GM12878 (cell line): ENCODE results near the gene CREB3L1. TPM values are rescaled to one million over a fixed set of nuclear protein-coding genes. Genes with fewer than 3 reads are reported as not detected.

Experiments used
- ATF7 ChIP-seq: fragments of 450-650 bp; IDR thresholded peaks from 2 replicates; pipeline ENCODE4 v1.6.1; 2016; ENCODE audit warnings: low read depth, mild to moderate bottlenecking
- BHLHE40 ChIP-seq, 2 experiments: fragments of 450-650 bp in 1 of 2; IDR thresholded peaks; 2 replicates each; pipeline ENCODE4 v1.6.1; 2011 to 2017; ENCODE audit warnings: low read depth in 2 of 2, borderline replicate concordance in 1 of 2, improper control_type of control experiment in 1 of 2, low read length in 1 of 2, mild to moderate bottlenecking in 1 of 2
- BRCA1 ChIP-seq: IDR thresholded peaks from 2 replicates; pipeline ENCODE4 v1.6.1; 2011; ENCODE audit warnings: low read depth, low read length, improper control_type of control experiment
- CBX3 ChIP-seq: fragments of 200-600 bp; sonication (generic); IDR thresholded peaks from 2 replicates; pipeline ENCODE4 v1.6.1; 2016; ENCODE audit warnings: low read depth, borderline replicate concordance
- CBX5 ChIP-seq: sonication (generic); IDR thresholded peaks from 2 replicates; pipeline ENCODE4 v1.6.1; 2016; ENCODE audit warnings: low read depth, moderate library complexity, mild to moderate bottlenecking, inconsistent platforms
- CREB1 ChIP-seq: IDR thresholded peaks from 2 replicates; pipeline ENCODE4 v1.6.1; 2012; ENCODE audit warnings: low read depth, mild to moderate bottlenecking, inconsistent platforms
- CREM ChIP-seq: IDR thresholded peaks from 2 replicates; pipeline ENCODE4 v1.6.1; 2014; ENCODE audit warnings: antibody characterized with exemption, low read depth
- ETV6 ChIP-seq, 2 experiments: fragments of 450-650 bp in 1 of 2; IDR thresholded peaks in 1 of 2; conservative IDR thresholded peaks in 1 of 2; 2 replicates each; pipeline ENCODE4 v1.6.1; 2014; ENCODE audit warnings: antibody characterized with exemption in 1 of 2, borderline replicate concordance in 1 of 2, low read depth in 1 of 2, mild to moderate bottlenecking in 1 of 2, moderate library complexity in 1 of 2
- FOXM1 ChIP-seq: IDR thresholded peaks from 2 replicates; pipeline ENCODE4 v1.6.1; 2012; ENCODE audit warnings: low read depth, mild to moderate bottlenecking, inconsistent platforms, low read length, moderate library complexity
- HDAC2 ChIP-seq: fragments of 200-600 bp; sonication (generic); IDR thresholded peaks from 2 replicates; pipeline ENCODE4 v1.6.1; 2017
- IKZF1 ChIP-seq: fragments of 450-650 bp; conservative IDR thresholded peaks from 2 replicates; pipeline ENCODE4 v1.6.1; 2017; ENCODE audit warnings: antibody characterized with exemption, mild to moderate bottlenecking
- IKZF2 ChIP-seq, 2 experiments: fragments of 450-650 bp; IDR thresholded peaks; 2 replicates each; pipeline ENCODE4 v1.6.1; 2017; ENCODE audit warnings: mild to moderate bottlenecking in 2 of 2, moderate library complexity in 2 of 2
- KLF5 ChIP-seq: fragments of 450-650 bp; IDR thresholded peaks from 2 replicates; pipeline ENCODE4 v1.6.1; 2014; ENCODE audit warnings: mild to moderate bottlenecking; ENCODE audit not compliant: partially characterized antibody
- MTA2 ChIP-seq: fragments of 450-650 bp; IDR thresholded peaks from 2 replicates; pipeline ENCODE4 v1.6.1; 2016; ENCODE audit warnings: low read depth, mild to moderate bottlenecking, moderate library complexity
- MTA3 ChIP-seq: IDR thresholded peaks from 2 replicates; pipeline ENCODE4 v1.6.1; 2012; ENCODE audit warnings: low read length, inconsistent platforms, borderline replicate concordance
- NRF1 ChIP-seq: conservative IDR thresholded peaks from 2 replicates; pipeline ENCODE4 v1.6.1; 2011; ENCODE audit warnings: mild to moderate bottlenecking, low read depth, low read length, improper control_type of control experiment
- PAX8 ChIP-seq: fragments of 450-650 bp; IDR thresholded peaks from 2 replicates; pipeline ENCODE4 v1.6.1; 2017; ENCODE audit warnings: mild to moderate bottlenecking, moderate library complexity
- POLR2AphosphoS2 ChIP-seq: IDR thresholded peaks from 2 replicates; pipeline ENCODE4 v1.6.1; 2011; ENCODE audit warnings: low read depth, mild to moderate bottlenecking, low read length, improper control_type of control experiment, moderate library complexity
- POLR2AphosphoS5 ChIP-seq: IDR thresholded peaks from 2 replicates; pipeline ENCODE4 v1.6.1; 2011; ENCODE audit warnings: mild to moderate bottlenecking, low read length, inconsistent platforms
- RAD21 ChIP-seq: IDR thresholded peaks from 2 replicates; pipeline ENCODE4 v1.6.1; 2011; ENCODE audit warnings: mild to moderate bottlenecking, low read depth, low read length, moderate library complexity; ENCODE audit not compliant: insufficient read depth
- RBBP5 ChIP-seq: fragments of 200-600 bp; sonication (generic); conservative IDR thresholded peaks from 2 replicates; pipeline ENCODE4 v1.6.1; 2016
- SMAD1 ChIP-seq: fragments of 450-650 bp; IDR thresholded peaks from 2 replicates; pipeline ENCODE4 v1.6.1; 2018; ENCODE audit warnings: mild to moderate bottlenecking, low read depth; ENCODE audit not compliant: partially characterized antibody
- SP1 ChIP-seq: IDR thresholded peaks from one replicate; pipeline ENCODE4 v1.6.1; 2011; ENCODE audit warnings: low read depth, low read length
- SPI1 ChIP-seq: IDR thresholded peaks from 2 replicates; pipeline ENCODE4 v1.6.1; 2011; ENCODE audit warnings: low read depth, mild to moderate bottlenecking, low read length, moderate library complexity, borderline replicate concordance; ENCODE audit not compliant: insufficient read depth
- TCF12 ChIP-seq: IDR thresholded peaks from 2 replicates; pipeline ENCODE4 v1.6.1; 2011; ENCODE audit warnings: low read depth, mild to moderate bottlenecking, low read length
- WRNIP1 ChIP-seq: IDR thresholded peaks from 2 replicates; pipeline ENCODE4 v1.6.1; 2011; ENCODE audit warnings: low read depth, low read length, improper control_type of control experiment, borderline replicate concordance
- YY1 ChIP-seq: IDR thresholded peaks from 2 replicates; pipeline ENCODE4 v1.6.1; 2011; ENCODE audit warnings: low read depth, mild to moderate bottlenecking, low read length
- ZNF24 ChIP-seq: fragments of 450-650 bp; IDR thresholded peaks from 2 replicates; pipeline ENCODE4 v1.6.1; 2017; ENCODE audit warnings: antibody characterized with exemption, mild to moderate bottlenecking
- ZNF384 ChIP-seq: IDR thresholded peaks from 2 replicates; pipeline ENCODE4 v1.6.1; 2012; ENCODE audit warnings: low read depth, mild to moderate bottlenecking, low read length, improper control_type of control experiment, borderline replicate concordance
- ZNF622 ChIP-seq: fragments of 450-650 bp; IDR thresholded peaks from 2 replicates; pipeline ENCODE4 v1.6.1; 2017; ENCODE audit warnings: mild to moderate bottlenecking, inconsistent platforms
- ZZZ3 ChIP-seq: IDR thresholded peaks from 2 replicates; pipeline ENCODE4 v1.6.1; 2011; ENCODE audit warnings: low read depth; ENCODE audit not compliant: control insufficient read depth, insufficient read length
- polyA plus RNA-seq, 11 experiments: library from polyadenylated mRNA; depleted of rRNA in 4 of 11; unstranded in 6 of 11; stranded (reverse) in 5 of 11; fragments of >200 nt; fragmentation: Nextera tagmentation in 4 of 11; fragmentation: Illumina TruSeq in 1 of 11; extraction: Ambion mirVana in 4 of 11; extraction: Trizol in 1 of 11; gene quantifications; 1 replicate in 1 of 11; 2 replicates in 10 of 11; pipeline versions ENCODE4 v1.2.1 to v1.2.3, GENCODE V29; 2011 to 2016; ENCODE audit warnings: inconsistent platforms in 2 of 11, missing spikeins in 2 of 11, low read depth in 1 of 11
- total RNA-seq, 4 experiments: library from RNA; depleted of rRNA in 3 of 4; stranded (reverse); fragments of >200 nt in 3 of 4; fragmentation: Illumina TruSeq in 1 of 4; extraction: Trizol in 1 of 4; gene quantifications; 2 replicates each; pipeline versions ENCODE4 v1.2.1 to v1.2.3, GENCODE V29; 2013 to 2021
- TF ChIP-seq, protein P1 (sequence below): IDR thresholded peaks from 2 replicates; pipeline ENCODE4 v1.6.1; 2012; ENCODE audit warnings: low read depth, low read length, improper control_type of control experiment
- TF ChIP-seq, protein P2 (sequence below): IDR thresholded peaks from 2 replicates; pipeline ENCODE4 v1.6.1; 2012; ENCODE audit warnings: low read length, inconsistent platforms

CREB3L1 gene
- total and polyA plus RNA-seq, 10 of the 15 experiments (the other 5 are each of a cell fraction or from before 2014, with no cell fraction given) = 0.03 to 1.4 (median 0.22) TPM

DNA sequence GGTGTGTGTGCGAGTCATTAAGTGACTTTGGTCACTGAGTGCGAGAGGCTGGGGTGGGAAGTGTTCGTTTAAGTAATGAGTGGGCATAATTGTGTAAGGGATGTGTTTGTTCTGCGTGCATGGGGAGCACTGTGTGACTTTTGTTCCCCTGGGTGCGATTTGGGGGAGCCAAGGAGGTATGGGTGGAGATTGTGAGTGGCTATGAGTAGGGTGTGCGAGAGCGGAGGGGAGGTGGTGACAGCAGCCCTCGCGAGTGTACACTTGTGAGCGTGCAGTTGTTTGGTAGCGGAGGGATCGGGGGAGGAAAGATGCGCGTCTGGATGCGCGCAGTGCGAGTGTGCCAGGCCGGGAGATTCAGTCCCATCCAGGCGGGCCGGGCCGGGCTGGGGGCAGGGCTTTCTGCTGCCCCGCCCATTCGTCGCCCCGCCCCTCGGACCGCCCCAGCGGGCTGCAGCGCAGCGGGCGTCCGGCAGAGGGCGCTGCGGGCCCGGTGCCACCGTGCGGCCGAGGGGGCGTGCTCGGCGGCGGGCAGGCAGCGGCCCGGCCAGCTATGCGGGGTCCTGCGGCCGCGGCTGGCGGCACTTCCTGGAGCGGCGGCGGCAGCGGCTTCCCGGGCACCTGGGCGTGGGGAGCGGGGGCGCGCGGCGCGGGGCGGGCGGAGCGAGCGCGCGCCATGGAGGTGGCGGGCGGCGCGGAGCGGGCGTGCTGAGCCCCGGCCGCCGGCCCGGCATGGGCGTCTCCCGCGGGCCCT, 69.6 kb downstream of the CREB3L1 start, which contains the start of gene DGKZ (continued):
- no peak for TF ChIP-seq ATF7
- 0 out of 2 replicates have a peak, but pooled peaks have one; percentile 31 for TF ChIP-seq CREB1
- TF ChIP-seq ZNF622 = no peak
- TF ChIP-seq, protein P1, sequence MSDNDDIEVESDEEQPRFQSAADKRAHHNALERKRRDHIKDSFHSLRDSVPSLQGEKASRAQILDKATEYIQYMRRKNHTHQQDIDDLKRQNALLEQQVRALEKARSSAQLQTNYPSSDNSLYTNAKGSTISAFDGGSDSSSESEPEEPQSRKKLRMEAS = no peak
- TF ChIP-seq PAX8 = no peak
- peak; percentile 78 for TF ChIP-seq IKZF1
- peak; percentile 56; the same call in 1 of the 2 replicates for TF ChIP-seq YY1
- no peak for TF ChIP-seq SPI1
- no peak for TF ChIP-seq MTA2
- TF ChIP-seq CREM = no peak
- no peak for TF ChIP-seq RBBP5
- TF ChIP-seq MTA3 = no peak
- TF ChIP-seq CBX3 = no peak
- no peak for TF ChIP-seq IKZF2 (IDR thresholded peaks at IDR 0.05)
- TF ChIP-seq, protein P2, sequence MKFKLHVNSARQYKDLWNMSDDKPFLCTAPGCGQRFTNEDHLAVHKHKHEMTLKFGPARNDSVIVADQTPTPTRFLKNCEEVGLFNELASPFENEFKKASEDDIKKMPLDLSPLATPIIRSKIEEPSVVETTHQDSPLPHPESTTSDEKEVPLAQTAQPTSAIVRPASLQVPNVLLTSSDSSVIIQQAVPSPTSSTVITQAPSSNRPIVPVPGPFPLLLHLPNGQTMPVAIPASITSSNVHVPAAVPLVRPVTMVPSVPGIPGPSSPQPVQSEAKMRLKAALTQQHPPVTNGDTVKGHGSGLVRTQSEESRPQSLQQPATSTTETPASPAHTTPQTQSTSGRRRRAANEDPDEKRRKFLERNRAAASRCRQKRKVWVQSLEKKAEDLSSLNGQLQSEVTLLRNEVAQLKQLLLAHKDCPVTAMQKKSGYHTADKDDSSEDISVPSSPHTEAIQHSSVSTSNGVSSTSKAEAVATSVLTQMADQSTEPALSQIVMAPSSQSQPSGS = no peak
- no peak for TF ChIP-seq WRNIP1
- no peak for TF ChIP-seq ETV6 (conservative IDR thresholded peaks at IDR 0.05 in 1 of 2, IDR thresholded peaks at IDR 0.05 in 1 of 2; ENCODE audit: borderline replicate concordance in 1 of 2, low read depth in 1 of 2)
- no peak for TF ChIP-seq ZNF24
- TF ChIP-seq TCF12 = 0 out of 2 replicates have a peak, but pooled peaks have one; percentile 45
- TF ChIP-seq SP1 = peak; percentile 81
- no peak for TF ChIP-seq KLF5
- no peak for TF ChIP-seq FOXM1
- no peak for TF ChIP-seq POLR2AphosphoS2
- TF ChIP-seq HDAC2 = no peak
- no peak for TF ChIP-seq ZZZ3
- TF ChIP-seq NRF1 = no peak
- TF ChIP-seq SMAD1 = no peak
- peak; percentile 83; the same call in 1 of the 2 replicates for TF ChIP-seq CBX5
- no peak for TF ChIP-seq ZNF384
- peak; percentile 52 to 87; a peak in 3 of 4 replicates for TF ChIP-seq BHLHE40 (IDR thresholded peaks at IDR 0.05; ENCODE audit: borderline replicate concordance in 1 of 2, low read depth in 2 of 2, low read length in 1 of 2)
- TF ChIP-seq RAD21 = peak; percentile 64
- TF ChIP-seq POLR2AphosphoS5 = no peak
- TF ChIP-seq BRCA1 = no peak
